Neural progenitor cell (in vitro differentiated cells): ENCODE results near the gene SCO2. TPM values are rescaled to one million over a fixed set of nuclear protein-coding genes. Genes with fewer than 3 reads are reported as not detected.

Experiments used
- DNase-seq: peaks from one replicate; pipeline ENCODE4 v3.0.0-alpha.2; 2016; ENCODE audit warnings: low spot score
- H2AFZ ChIP-seq: fragments of 200-600 bp; sonication (generic); replicated peaks from 2 replicates; pipeline ENCODE4 v1.6.1; 2016; ENCODE audit warnings: antibody characterized with exemption
- H3F3A ChIP-seq: fragments of 200-600 bp; sonication (generic); 2 replicates; pipeline ENCODE4 v1.6.1; 2016; ENCODE audit warnings: antibody characterized with exemption, low read depth
- H3K27ac ChIP-seq: fragments of 200-600 bp; sonication (generic); 2 replicates; pipeline ENCODE4 v1.5.1; 2016; ENCODE audit warnings: mild to moderate bottlenecking
- H3K27me3 ChIP-seq: fragments of 200-600 bp; sonication (generic); 2 replicates; pipeline ENCODE4 v1.6.1; 2016; ENCODE audit warnings: mild to moderate bottlenecking, moderate library complexity
- H3K36me3 ChIP-seq: fragments of 200-600 bp; sonication (generic); 2 replicates; pipeline ENCODE4 v1.5.1; 2016
- H3K4me1 ChIP-seq: fragments of 200-600 bp; sonication (generic); 2 replicates; pipeline ENCODE4 v1.6.1; 2016; ENCODE audit warnings: mixed run types
- H3K4me2 ChIP-seq: fragments of 200-600 bp; sonication (generic); 2 replicates; pipeline ENCODE4 v1.6.1; 2016
- H3K4me3 ChIP-seq: fragments of 200-600 bp; sonication (generic); 2 replicates; pipeline ENCODE4 v1.5.1; 2016
- H3K79me2 ChIP-seq: fragments of 200-600 bp; sonication (generic); 2 replicates; pipeline ENCODE4 v1.6.1; 2016; ENCODE audit warnings: low read depth
- H3K9ac ChIP-seq: fragments of 200-600 bp; sonication (generic); 2 replicates; pipeline ENCODE4 v1.6.1; 2016
- H3K9me3 ChIP-seq: fragments of 200-600 bp; sonication (generic); 2 replicates; pipeline ENCODE4 v1.5.1; 2016; ENCODE audit warnings: low read depth
- H4K20me1 ChIP-seq: fragments of 200-600 bp; sonication (generic); 2 replicates; pipeline ENCODE4 v1.6.1; 2016; ENCODE audit warnings: low read depth
- H3K27ac Mint-ChIP-seq: 3 replicates; pipeline ENCODE4 v1.8.0; 2021; ENCODE audit warnings: mixed read lengths
- H3K27me3 Mint-ChIP-seq: 2 replicates; pipeline ENCODE4 v1.8.0; 2022; ENCODE audit warnings: low read depth, mild to moderate bottlenecking, inconsistent platforms, moderate library complexity, mixed read lengths; ENCODE audit not compliant: insufficient read depth
- H3K36me3 Mint-ChIP-seq: 3 replicates; pipeline ENCODE4 v1.8.0; 2021; ENCODE audit warnings: mixed read lengths
- H3K4me1 Mint-ChIP-seq: 3 replicates; pipeline ENCODE4 v1.8.0; 2021; ENCODE audit warnings: mixed read lengths
- H3K4me3 Mint-ChIP-seq: 3 replicates; pipeline ENCODE4 v1.8.0; 2021; ENCODE audit warnings: mild to moderate bottlenecking, moderate library complexity, mixed read lengths
- H3K9me3 Mint-ChIP-seq: 3 replicates; pipeline ENCODE4 v1.8.0; 2020; ENCODE audit warnings: mixed read lengths
- EZH2 ChIP-seq: fragments of 200-600 bp; sonication (generic); IDR thresholded peaks from 2 replicates; pipeline ENCODE4 v1.6.1; 2017; ENCODE audit warnings: antibody characterized with exemption, mild to moderate bottlenecking, moderate library complexity
- EZH2phosphoT487 ChIP-seq: fragments of 200-600 bp; sonication (generic); IDR thresholded peaks from 2 replicates; pipeline ENCODE4 v1.6.1; 2017; ENCODE audit warnings: antibody characterized with exemption
- total RNA-seq: library from RNA; depleted of rRNA; stranded (reverse); fragments of >200 nt; gene quantifications from 2 replicates; pipeline ENCODE4 v1.2.3, GENCODE V29; 2015; ENCODE audit warnings: low replicate concordance
- TF ChIP-seq, protein P1 (sequence below): fragments of 200-600 bp; sonication (generic); IDR thresholded peaks from 2 replicates; pipeline ENCODE4 v1.5.1; 2017; ENCODE audit warnings: antibody characterized with exemption, mild to moderate bottlenecking

The SCO2 gene
- total RNA-seq, 1 donor from 2014 or later, result not detected

DNA sequence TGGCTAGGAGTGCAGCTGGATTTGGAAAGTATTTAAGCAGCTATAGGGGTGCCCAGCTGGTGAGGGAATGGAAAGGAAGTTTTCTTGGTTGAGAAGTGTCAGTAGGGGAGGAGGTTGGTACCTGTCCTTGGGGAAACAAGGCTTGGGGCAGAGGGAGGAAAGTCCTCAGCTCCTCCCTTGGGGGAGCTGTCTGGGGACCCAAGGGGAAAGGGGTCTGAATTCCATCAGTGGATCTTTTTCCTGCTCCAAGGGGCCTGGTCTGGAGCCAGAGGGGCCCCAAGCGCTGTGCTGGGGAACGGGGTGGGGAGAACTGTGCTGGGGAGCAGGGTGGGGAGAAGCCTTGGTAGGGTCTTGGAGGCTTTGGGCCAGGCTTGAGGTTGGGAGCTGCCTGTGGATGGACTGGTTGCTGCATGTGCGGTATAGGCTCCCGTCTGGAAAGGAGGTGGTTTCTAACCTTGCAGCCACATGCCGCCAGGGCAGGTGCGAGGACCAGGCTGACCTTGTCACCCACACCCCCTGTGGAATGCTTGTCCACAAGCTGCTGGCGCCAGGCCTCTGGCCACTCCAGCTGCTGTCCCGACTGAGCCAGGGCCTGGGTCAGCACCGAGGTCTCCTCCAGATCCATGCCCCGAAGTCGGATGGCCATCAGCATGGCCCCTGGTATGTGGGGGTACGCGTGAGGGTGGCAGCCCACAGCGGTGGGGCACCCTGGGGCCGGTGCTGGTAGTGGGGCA, 3.5 kb upstream of the SCO2 start:
- no peak overlapping the region for H3K4me2 ChIP-seq
- no peak overlapping the region for H3K4me3 ChIP-seq
- Mint-ChIP-seq H3K36me3 (peaks cover 3% of the 10 kb centered on the region), H3K4me1 (peaks cover 25% of the 10 kb centered on the region), H3K9me3 (peaks cover 2% of the 10 kb centered on the region), H3K27me3 (peaks cover 56% of the 10 kb centered on the region), H3K4me3 (peak overlapping the region; percentile 80), H3K27ac (no peak overlapping the region)
- H3K27me3 ChIP-seq, result peaks cover 77% of the 10 kb centered on the region
- no peak overlapping the region for H2AFZ ChIP-seq
- peaks cover 24% of the 10 kb centered on the region for H3K4me1 ChIP-seq
- H3K27ac ChIP-seq, result no peak overlapping the region
- H3K9me3 ChIP-seq, result no peaks in the 10 kb centered on the region
- H3K9ac ChIP-seq, result no peak overlapping the region
- peaks cover 63% of the 10 kb centered on the region for H4K20me1 ChIP-seq
- no peak for DNase-seq
- no peaks in the 10 kb centered on the region for H3K36me3 ChIP-seq
- H3K79me2 ChIP-seq, result peaks cover 9% of the 10 kb centered on the region
- H3F3A ChIP-seq, result peaks cover 64% of the 10 kb centered on the region
- TF ChIP-seq, protein P1, sequence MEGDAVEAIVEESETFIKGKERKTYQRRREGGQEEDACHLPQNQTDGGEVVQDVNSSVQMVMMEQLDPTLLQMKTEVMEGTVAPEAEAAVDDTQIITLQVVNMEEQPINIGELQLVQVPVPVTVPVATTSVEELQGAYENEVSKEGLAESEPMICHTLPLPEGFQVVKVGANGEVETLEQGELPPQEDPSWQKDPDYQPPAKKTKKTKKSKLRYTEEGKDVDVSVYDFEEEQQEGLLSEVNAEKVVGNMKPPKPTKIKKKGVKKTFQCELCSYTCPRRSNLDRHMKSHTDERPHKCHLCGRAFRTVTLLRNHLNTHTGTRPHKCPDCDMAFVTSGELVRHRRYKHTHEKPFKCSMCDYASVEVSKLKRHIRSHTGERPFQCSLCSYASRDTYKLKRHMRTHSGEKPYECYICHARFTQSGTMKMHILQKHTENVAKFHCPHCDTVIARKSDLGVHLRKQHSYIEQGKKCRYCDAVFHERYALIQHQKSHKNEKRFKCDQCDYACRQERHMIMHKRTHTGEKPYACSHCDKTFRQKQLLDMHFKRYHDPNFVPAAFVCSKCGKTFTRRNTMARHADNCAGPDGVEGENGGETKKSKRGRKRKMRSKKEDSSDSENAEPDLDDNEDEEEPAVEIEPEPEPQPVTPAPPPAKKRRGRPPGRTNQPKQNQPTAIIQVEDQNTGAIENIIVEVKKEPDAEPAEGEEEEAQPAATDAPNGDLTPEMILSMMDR, result no peak
- TF ChIP-seq EZH2, result no peak
- TF ChIP-seq EZH2phosphoT487, result no peak

DNA sequence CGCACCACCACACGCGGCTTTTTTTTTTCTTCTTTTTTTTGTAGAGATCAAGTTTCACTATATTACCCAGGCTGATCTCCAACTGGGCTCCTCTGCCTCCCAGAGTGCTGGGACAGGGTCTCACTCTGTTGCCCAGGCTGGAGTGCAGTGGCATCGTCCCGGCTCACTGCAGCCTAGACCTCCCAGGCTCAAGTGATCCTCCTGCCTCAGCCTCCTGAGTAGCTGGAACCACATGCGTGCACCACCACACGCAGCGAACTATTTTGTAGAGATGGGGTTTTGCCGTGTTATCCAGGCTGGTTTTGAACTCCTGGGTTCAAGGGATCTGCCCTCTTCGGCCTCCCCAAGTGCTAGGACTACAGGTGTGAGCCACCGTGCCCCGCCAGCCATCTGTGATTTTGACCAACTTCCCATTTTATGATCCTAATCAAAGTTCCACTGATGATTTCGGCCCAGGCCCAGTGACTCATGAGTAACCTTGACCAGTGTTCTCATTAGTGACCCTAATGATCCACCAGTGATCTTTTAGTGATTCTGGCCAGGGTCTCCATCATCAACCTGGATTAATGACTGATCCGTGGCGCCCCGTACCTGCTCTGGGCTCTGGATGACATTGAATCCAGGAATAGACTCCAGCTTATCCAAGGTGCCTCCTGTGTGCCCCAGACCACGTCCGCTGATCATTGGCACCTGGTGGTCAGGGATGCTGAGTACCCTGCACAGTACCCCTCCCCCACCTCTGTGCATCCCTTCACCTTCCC, 2.7 kb upstream of the SCO2 start:
- Mint-ChIP-seq H3K27ac (no peak overlapping the region), H3K4me3 (peak overlapping the region; percentile 80), H3K9me3 (peaks cover under 1% of the 10 kb centered on the region), H3K27me3 (peaks cover 53% of the 10 kb centered on the region), H3K4me1 (peaks cover 19% of the 10 kb centered on the region), H3K36me3 (peaks cover 5% of the 10 kb centered on the region)
- DNase-seq, result no peak
- H3K36me3 ChIP-seq, result no peaks in the 10 kb centered on the region
- H3K27me3 ChIP-seq, result peaks cover 69% of the 10 kb centered on the region
- peaks cover 24% of the 10 kb centered on the region for H3K4me1 ChIP-seq
- H3K79me2 ChIP-seq, result peaks cover 9% of the 10 kb centered on the region
- no peak overlapping the region for H3K9ac ChIP-seq
- H3F3A ChIP-seq, result peaks cover 58% of the 10 kb centered on the region
- TF ChIP-seq, protein P1, result no peak
- TF ChIP-seq EZH2, result no peak
- TF ChIP-seq EZH2phosphoT487, result no peak
- no peak overlapping the region for H3K4me3 ChIP-seq
- H3K4me2 ChIP-seq, result no peak overlapping the region
- no peak overlapping the region for H3K27ac ChIP-seq
- H4K20me1 ChIP-seq, result peaks cover 66% of the 10 kb centered on the region
- H2AFZ ChIP-seq, result no peak overlapping the region
- H3K9me3 ChIP-seq, result no peaks in the 10 kb centered on the region

DNA sequence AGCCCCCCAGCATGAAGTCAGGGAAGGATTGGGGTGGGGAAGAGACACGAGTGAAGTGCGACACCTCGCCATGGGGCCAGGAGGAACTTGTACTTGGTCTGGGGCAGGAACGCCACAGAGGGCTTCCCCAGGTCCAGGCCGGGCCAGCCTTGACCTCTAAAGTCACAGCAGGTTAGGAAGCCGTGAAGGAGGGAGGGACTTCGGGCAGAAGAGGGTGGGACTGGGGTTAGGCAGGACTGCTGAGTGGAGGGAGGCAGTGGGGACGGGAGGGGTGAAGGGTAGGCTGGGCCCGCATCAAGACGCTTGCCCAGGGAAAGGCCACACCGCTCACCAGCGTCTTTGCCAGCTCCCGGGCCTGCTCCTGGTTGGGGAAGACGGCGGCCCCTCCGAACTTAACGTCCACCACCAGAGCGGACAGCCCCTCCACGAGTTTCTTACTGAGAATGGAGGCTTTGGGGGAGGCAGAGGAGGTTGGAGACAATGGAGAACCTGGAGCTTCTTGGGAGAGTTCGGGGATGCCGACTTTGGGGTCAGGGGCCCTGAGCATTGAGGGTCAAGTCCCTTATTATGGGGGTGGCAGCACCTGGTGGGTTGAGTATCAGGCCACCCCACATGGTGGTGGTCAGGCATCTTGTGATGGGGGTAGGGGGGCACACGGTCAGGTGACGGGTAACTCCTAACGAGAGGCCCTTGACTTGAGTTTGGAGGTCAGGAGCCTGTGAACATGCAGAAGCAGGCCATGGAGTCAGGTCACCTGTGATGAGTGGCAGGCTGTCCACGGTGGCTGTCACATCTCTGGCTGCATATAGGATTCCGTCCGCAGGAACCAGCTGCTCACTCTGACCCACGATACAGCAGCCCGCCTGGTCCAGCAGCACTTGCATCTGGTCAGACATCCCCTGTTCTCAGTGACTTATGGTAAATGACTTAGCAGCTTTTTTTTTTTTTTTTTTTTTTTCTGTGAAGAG, 1.7 kb upstream of the SCO2 start:
- Mint-ChIP-seq H3K36me3 (peaks cover 5% of the 10 kb centered on the region), H3K4me3 (peak overlapping the region; percentile 80), H3K27me3 (peaks cover 45% of the 10 kb centered on the region), H3K9me3 (no peaks in the 10 kb centered on the region), H3K27ac (no peak overlapping the region), H3K4me1 (peaks cover 12% of the 10 kb centered on the region)
- Histone ChIP-seq H4K20me1 (peaks cover 66% of the 10 kb centered on the region), H3K4me1 (peaks cover 21% of the 10 kb centered on the region), H3K9me3 (no peaks in the 10 kb centered on the region), H3K27ac (no peak overlapping the region), H3K4me3 (peak overlapping the region; percentile 92), H3K79me2 (peaks cover 9% of the 10 kb centered on the region), H3F3A (peaks cover 58% of the 10 kb centered on the region), H2AFZ (no peak overlapping the region), H3K27me3 (peaks cover 60% of the 10 kb centered on the region), H3K9ac (no peak overlapping the region), H3K4me2 (peak overlapping the region; percentile 99), H3K36me3 (no peaks in the 10 kb centered on the region)
- peak; percentile 24 for DNase-seq
- TF ChIP-seq EZH2 (no peak), EZH2phosphoT487 (no peak)
- TF ChIP-seq, protein P1, result no peak
